Adipocyte (in vitro differentiated cells): ENCODE data around the gene MUC4.
"Not testable (repeated sequence)": the region's sequence is repeated elsewhere in the genome, so short reads cannot be mapped to it uniquely, and the experiment has no call there.

Experiments
- DNase-seq: peaks from one replicate; pipeline ENCODE4 v3.0.0-alpha.2; 2015; ENCODE audit warnings: low read depth
- H3K27me3 ChIP-seq: replicated peaks from 2 replicates; pipeline ENCODE4 v1.7.0; 2013; ENCODE audit warnings: mild to moderate bottlenecking, low read length, moderate library complexity; ENCODE audit not compliant: control insufficient read depth, insufficient read depth
- H3K36me3 ChIP-seq: 2 replicates; pipeline ENCODE4 v1.7.0; 2013; ENCODE audit warnings: low read length, mild to moderate bottlenecking, moderate library complexity; ENCODE audit not compliant: control insufficient read depth, insufficient read depth, severe bottlenecking
- H3K4me1 ChIP-seq: 2 replicates; pipeline ENCODE4 v1.7.0; 2013; ENCODE audit warnings: mild to moderate bottlenecking, low read length, moderate library complexity; ENCODE audit not compliant: control insufficient read depth, insufficient read depth
- H3K4me3 ChIP-seq: 2 replicates; pipeline ENCODE4 v1.7.0; 2013; ENCODE audit warnings: mild to moderate bottlenecking, low read length, moderate library complexity
- H3K9ac ChIP-seq: 2 replicates; pipeline ENCODE4 v1.7.0; 2013; ENCODE audit warnings: mild to moderate bottlenecking, low read length, moderate library complexity
- H3K9me3 ChIP-seq: 2 replicates; pipeline ENCODE4 v1.7.0; 2013; ENCODE audit warnings: mild to moderate bottlenecking, low read length, moderate library complexity; ENCODE audit not compliant: control insufficient read depth

MUC4 gene

GRCh38 chr3:195770841-195771645 is 40.7 kb downstream of the MUC4 start:
- H3K9me3 ChIP-seq, H3K4me3 ChIP-seq, DNase-seq, H3K9ac ChIP-seq, H3K4me1 ChIP-seq, H3K36me3 ChIP-seq: not testable (repeated sequence)
- H3K27me3 ChIP-seq = peaks cover 28% of the 10 kb centered on the region

- Histone ChIP-seq H3K4me3 (no peak overlapping the region), H3K27me3 (peaks cover 34% of the 10 kb centered on the region), H3K9ac (no peak overlapping the region), H3K36me3 (no peaks in the 10 kb centered on the region), H3K9me3 (no peaks in the 10 kb centered on the region), H3K4me1 (no peaks in the 10 kb centered on the region)
- DNase-seq = no peak
Observed at GRCh38 chr3:195770081-195770840, 41.5 kb downstream of the MUC4 start.

- Histone ChIP-seq H3K9ac (no peak overlapping the region), H3K4me3 (no peak overlapping the region), H3K9me3 (no peaks in the 10 kb centered on the region), H3K27me3 (peaks cover 38% of the 10 kb centered on the region), H3K4me1 (no peaks in the 10 kb centered on the region), H3K36me3 (no peaks in the 10 kb centered on the region)
- DNase-seq = no peak
Observed at GRCh38 chr3:195769551-195769950, 42.2 kb downstream of the MUC4 start.

DNA sequence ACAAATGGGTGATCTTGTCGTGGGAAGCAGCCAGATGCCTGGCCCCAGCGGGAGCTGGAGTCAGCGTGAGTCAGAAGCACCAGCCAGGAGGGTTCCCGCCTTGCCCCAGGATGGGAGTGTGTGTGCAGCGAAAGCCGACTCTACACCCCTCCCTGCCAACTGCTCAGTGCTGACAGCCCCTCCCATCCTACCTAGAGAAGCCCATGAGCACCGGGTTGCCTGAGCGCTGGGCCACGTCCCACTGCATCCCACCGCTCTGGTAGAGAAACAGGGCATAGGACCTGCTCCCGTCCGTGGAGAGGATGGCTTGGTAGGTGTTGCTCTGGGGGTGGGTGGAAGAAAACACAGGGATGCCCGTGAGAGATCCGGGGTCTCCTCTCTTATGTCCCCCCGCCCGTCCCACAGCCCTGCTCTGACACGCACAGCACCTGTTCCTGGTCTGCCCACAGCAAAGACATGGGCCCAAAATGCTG is 42.9 kb downstream of the MUC4 start:
- Histone ChIP-seq H3K9ac (no peak overlapping the region), H3K9me3 (no peaks in the 10 kb centered on the region), H3K36me3 (no peaks in the 10 kb centered on the region), H3K4me1 (no peaks in the 10 kb centered on the region), H3K4me3 (no peak overlapping the region), H3K27me3 (peaks cover 43% of the 10 kb centered on the region)
- no peak for DNase-seq

DNA sequence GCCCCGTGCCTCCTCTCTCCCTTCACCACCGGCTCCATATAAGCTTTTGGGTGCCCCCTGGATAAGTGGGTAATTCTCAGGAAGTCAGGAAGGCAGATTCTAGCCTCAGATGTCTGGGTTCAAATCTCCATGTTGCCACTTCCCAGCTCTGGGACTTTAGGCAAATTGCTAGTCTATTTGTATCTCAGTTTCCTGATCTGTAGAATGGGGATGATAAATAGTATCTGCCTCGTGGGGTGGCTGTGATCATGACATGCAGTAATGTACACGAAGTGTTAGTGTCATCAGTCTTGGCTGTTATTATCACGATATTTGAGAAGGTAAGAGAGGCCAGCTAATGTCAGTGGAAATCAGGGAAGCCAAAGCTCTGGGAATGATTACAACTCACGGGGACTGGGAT is 43.3 kb downstream of the MUC4 start:
- Histone ChIP-seq H3K9me3 (no peaks in the 10 kb centered on the region), H3K4me1 (no peaks in the 10 kb centered on the region), H3K36me3 (no peaks in the 10 kb centered on the region), H3K4me3 (no peak overlapping the region), H3K9ac (no peak overlapping the region), H3K27me3 (peaks cover 48% of the 10 kb centered on the region)
- DNase-seq = no peak

GRCh38 chr3:195767792-195768191 is 43.9 kb downstream of the MUC4 start:
- H3K36me3 ChIP-seq = no peaks in the 10 kb centered on the region
- no peaks in the 10 kb centered on the region for H3K9me3 ChIP-seq
- no peak for DNase-seq
- peaks cover 52% of the 10 kb centered on the region for H3K27me3 ChIP-seq
- no peak overlapping the region for H3K4me3 ChIP-seq
- no peak overlapping the region for H3K9ac ChIP-seq
- no peaks in the 10 kb centered on the region for H3K4me1 ChIP-seq

GRCh38 chr3:195766671-195767070 is 45.1 kb downstream of the MUC4 start:
- Histone ChIP-seq H3K4me3 (no peak overlapping the region), H3K9ac (no peak overlapping the region), H3K4me1 (no peaks in the 10 kb centered on the region)

DNA sequence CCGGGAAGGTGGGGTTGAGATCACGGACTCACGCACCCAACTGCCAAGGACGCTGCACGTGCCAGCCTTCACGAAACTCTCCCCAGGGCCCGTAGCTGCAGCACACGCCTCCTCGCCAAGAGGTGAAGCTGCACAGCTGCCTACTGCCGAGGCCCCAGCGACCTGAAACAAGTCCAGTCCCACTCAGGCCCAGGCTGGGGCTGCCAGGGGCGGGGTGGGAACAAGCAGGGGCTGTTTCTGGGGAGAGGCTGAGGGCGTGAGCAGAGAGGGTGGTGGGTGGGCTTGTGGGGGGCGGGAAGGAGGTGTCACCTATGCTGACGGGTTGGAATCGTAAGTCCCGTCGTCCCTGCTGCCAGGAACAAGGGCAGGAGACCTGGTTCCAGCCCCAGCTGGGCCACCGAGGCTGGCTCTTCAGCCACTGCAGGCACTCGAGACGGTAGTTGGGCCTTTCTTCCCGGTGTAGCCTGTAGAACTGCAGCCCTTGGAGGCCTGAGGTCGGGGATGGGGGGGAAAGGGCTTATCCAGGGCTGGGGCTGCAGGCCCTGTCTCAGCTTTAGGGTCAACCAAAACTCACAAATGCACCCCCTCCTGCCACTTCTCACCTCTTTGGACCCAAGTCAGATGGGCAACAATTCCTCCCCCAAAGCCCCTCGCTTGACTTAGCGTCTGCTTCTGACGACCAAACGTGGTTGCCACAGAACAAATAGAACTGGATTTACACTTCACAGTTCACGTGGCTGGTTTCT is 46.6 kb downstream of the MUC4 start:
- no peak overlapping the region for H3K4me3 ChIP-seq
- H3K27me3 ChIP-seq = peaks cover 56% of the 10 kb centered on the region

More at GRCh38 chr3:195766671-195767070, 45.1 kb downstream of the MUC4 start:
- no peaks in the 10 kb centered on the region for H3K9me3 ChIP-seq
- no peaks in the 10 kb centered on the region for H3K36me3 ChIP-seq
- DNase-seq = no peak
- peaks cover 52% of the 10 kb centered on the region for H3K27me3 ChIP-seq

GRCh38 chr3:195763843-195764825 is 47.6 kb downstream of the MUC4 start:
- Histone ChIP-seq H3K36me3 (no peaks in the 10 kb centered on the region), H3K9me3 (no peaks in the 10 kb centered on the region), H3K9ac (no peak overlapping the region), H3K4me3 (no peak overlapping the region), H3K4me1 (peaks cover 4% of the 10 kb centered on the region), H3K27me3 (peaks cover 58% of the 10 kb centered on the region)
- DNase-seq = no peak

More for the DNA sequence above, 46.6 kb downstream of the MUC4 start:
- Histone ChIP-seq H3K9me3 (no peaks in the 10 kb centered on the region), H3K36me3 (no peaks in the 10 kb centered on the region), H3K4me1 (peaks cover 4% of the 10 kb centered on the region), H3K9ac (no peak overlapping the region)
- DNase-seq = no peak

DNA sequence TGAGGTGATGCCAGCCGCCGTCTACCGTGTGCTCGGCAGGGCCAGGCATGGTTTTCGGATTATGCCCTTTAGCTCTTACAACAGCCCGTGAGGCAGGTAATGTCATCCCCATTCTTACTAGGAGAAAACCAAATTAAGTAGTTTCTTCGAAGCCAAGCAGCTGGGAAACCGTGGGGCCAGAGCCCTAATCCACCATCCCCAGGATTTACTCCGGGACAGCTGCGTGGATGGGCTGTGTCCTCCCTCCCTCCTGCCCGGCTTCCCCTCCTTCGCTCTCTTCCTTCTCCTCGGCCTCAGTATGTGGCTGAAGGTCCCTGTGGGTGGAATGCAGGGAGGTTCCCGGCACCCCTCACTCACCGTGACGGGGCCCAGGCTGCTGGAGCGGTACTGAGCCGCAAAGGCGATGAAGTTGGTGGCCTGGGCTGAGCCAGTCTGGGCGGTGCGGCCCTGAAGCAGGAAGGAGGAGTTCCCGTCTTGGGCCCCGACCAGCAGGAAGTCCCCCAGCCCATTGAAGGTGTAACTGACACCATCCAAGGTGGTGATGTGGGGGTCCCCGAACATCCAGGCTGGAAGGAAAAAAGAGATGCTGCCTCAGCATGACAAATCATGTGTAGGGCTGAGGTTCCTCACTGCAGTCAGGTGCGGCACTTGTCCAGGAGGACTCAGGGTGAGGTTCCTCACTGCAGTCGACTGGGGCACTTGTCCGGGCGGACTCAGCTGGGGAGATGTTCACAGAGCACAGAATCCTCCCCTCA is 48.5 kb downstream of the MUC4 start:
- H3K4me1 ChIP-seq = peaks cover 4% of the 10 kb centered on the region
- H3K9ac ChIP-seq = no peak overlapping the region
- H3K36me3 ChIP-seq = no peaks in the 10 kb centered on the region
- H3K27me3 ChIP-seq = peaks cover 58% of the 10 kb centered on the region
- no peak for DNase-seq
- no peak overlapping the region for H3K4me3 ChIP-seq
- H3K9me3 ChIP-seq = no peaks in the 10 kb centered on the region
